NT2/D1 (cell line): ENCODE data around the gene HARS1.

Experiments
- SUZ12 ChIP-seq: IDR thresholded peaks from 2 replicates; pipeline ENCODE4 v1.6.1; 2011; ENCODE audit not compliant: insufficient read length, insufficient read depth; ENCODE audit errors: extremely low read depth
- YY1 ChIP-seq: IDR thresholded peaks from 2 replicates; pipeline ENCODE4 v1.6.1; 2011; ENCODE audit not compliant: insufficient read length, insufficient read depth
- ZNF274 ChIP-seq: IDR thresholded peaks from 2 replicates; pipeline ENCODE4 v1.6.1; 2011; ENCODE audit warnings: mild to moderate bottlenecking, low read depth, low read length

DNA sequence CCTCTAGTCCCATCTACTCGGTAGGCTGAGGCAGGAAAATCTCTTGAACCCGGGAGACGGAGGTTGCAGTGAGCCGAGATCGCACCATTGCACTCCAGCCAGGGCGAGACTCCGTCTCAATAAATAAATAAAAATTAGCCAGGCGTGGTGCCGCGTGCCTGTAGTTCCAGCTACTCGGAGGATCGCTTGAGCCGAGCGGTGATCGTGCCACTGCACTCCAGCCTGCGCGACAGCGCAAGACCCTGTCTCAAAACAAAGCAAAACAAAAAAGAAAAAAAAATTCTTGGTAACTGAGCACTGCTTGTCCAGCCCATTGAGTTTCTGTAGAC is 27.2 kb downstream of the HARS1 start:
- no peak for TF ChIP-seq ZNF274
- no peak for TF ChIP-seq YY1
- no peak for TF ChIP-seq SUZ12
